ENCODE data around the gene DEPP1.

DEPP1 gene

GRCh38 chr10:44982114-44982460 lies 3.5 kb upstream of the DEPP1 start:
- H3K27ac ChIP-seq: no peak overlapping the region

DNA sequence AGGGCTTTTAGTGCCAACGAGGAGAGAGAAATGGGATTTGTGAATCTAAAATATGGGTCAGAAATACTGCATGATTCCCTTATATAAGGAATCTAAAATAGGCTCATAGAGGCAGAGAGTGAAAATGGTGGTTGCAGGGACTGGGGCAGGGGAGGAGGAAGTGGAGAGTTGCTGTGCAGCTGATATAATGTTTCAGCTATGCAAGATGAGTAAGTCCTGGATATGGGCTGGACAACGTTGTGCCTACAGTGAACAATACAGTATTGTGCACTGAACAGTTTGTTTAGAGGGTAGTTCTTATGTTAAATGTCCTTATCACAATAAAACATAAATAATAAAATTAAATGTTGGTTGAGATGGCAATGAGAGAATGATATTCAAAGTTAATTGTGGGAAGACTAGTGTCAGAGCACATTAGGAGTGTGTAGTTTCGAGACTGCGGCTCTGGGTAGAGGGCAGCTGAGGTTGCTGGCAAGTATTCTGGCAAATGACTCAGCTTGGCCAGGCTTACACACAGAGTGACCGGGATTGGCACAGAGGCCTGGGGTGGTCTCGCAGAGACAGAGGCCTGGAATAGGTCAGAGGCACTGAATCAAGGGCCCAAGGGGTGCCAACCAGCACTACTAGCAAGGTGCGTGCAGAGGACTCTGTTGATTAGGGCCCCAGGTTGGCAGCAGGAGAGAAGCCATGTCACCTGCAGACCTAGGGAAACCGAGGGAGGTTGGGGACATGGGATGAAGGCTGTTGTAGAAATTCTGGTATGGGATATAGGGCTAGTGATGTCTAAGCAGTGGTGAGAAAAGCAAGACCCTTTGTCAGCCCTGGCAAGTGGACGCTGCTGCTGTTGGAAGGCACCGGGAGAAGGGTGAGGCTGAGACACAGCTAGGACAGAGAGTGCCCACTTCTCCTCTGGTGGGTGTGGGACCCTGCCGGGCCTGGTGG lies 2.8 kb upstream of the DEPP1 start:
- Histone ChIP-seq H3K9ac (no peak overlapping the region), H4K20me1 (ENCODE audit: insufficient read depth) (no peaks in the 10 kb centered on the region), H3K4me2 (peak overlapping the region; percentile 24; the same call in 1 of the 2 replicates), H3K36me3 (ENCODE audit: insufficient read depth) (peaks cover 3% of the 10 kb centered on the region; the same call in 1 of the 2 replicates), H3K4me1 (ENCODE audit: low read depth, poor library complexity, severe bottlenecking) (peaks cover 52% of the 10 kb centered on the region), H3K27ac (peak overlapping the region; percentile 39), H2AFZ (ENCODE audit: low read depth) (no peak overlapping the region), H3K79me2 (ENCODE audit: insufficient read depth, low read depth) (peaks cover 33% of the 10 kb centered on the region), H3K4me3 (IDR thresholded peaks at IDR 0.05; ENCODE audit: insufficient read depth, low read depth, low read length) (no peak overlapping the region), H3K27me3 (ENCODE audit: insufficient read depth, low read depth) (no peaks in the 10 kb centered on the region)
- TF ChIP-seq CTCF (conservative IDR thresholded peaks at IDR 0.05; ENCODE audit: low read depth, low read length): no peak

More at GRCh38 chr10:44982114-44982460, 3.5 kb upstream of the DEPP1 start:
- Histone ChIP-seq H4K20me1 (ENCODE audit: insufficient read depth) (no peaks in the 10 kb centered on the region), H2AFZ (ENCODE audit: low read depth) (no peak overlapping the region), H3K4me3 (IDR thresholded peaks at IDR 0.05; ENCODE audit: insufficient read depth, low read depth, low read length) (no peak overlapping the region), H3K4me1 (ENCODE audit: low read depth, poor library complexity, severe bottlenecking) (peaks cover 52% of the 10 kb centered on the region), H3K9ac (no peak overlapping the region), H3K4me2 (no peak overlapping the region), H3K27me3 (ENCODE audit: insufficient read depth, low read depth) (no peaks in the 10 kb centered on the region), H3K36me3 (ENCODE audit: insufficient read depth) (peaks cover 3% of the 10 kb centered on the region; the same call in 1 of the 2 replicates), H3K79me2 (ENCODE audit: insufficient read depth, low read depth) (peaks cover 27% of the 10 kb centered on the region)
- TF ChIP-seq CTCF (conservative IDR thresholded peaks at IDR 0.05; ENCODE audit: low read depth, low read length): no peak

GRCh38 chr10:44980309-44981171 lies 1.9 kb upstream of the DEPP1 start:
- Histone ChIP-seq H3K27ac (peak overlapping the region; percentile 39), H2AFZ (ENCODE audit: low read depth) (no peak overlapping the region), H4K20me1 (ENCODE audit: insufficient read depth) (no peaks in the 10 kb centered on the region), H3K27me3 (ENCODE audit: insufficient read depth, low read depth) (no peaks in the 10 kb centered on the region), H3K4me1 (ENCODE audit: low read depth, poor library complexity, severe bottlenecking) (peaks cover 54% of the 10 kb centered on the region), H3K79me2 (ENCODE audit: insufficient read depth, low read depth) (peaks cover 41% of the 10 kb centered on the region), H3K4me3 (IDR thresholded peaks at IDR 0.05; ENCODE audit: insufficient read depth, low read depth, low read length) (no peak overlapping the region), H3K4me2 (peak overlapping the region; percentile 24; the same call in 1 of the 2 replicates), H3K9ac (no peak overlapping the region), H3K36me3 (ENCODE audit: insufficient read depth) (peaks cover 3% of the 10 kb centered on the region; the same call in 1 of the 2 replicates)
- TF ChIP-seq CTCF (conservative IDR thresholded peaks at IDR 0.05; ENCODE audit: low read depth, low read length): no peak

Data from KMS-11 (cell line).